GM23338 (cell line): ENCODE measurements around the gene C16orf87. TPM values are rescaled to one million over a fixed set of nuclear protein-coding genes. Genes with fewer than 3 reads are reported as not detected.

Experiments
- ATAC-seq: fragments of 200-7000 bp; cut with Tn5 transposase; 3 replicates; pipeline ENCODE4 v1.9.1; 2020
- DNase-seq: peaks from one replicate; pipeline ENCODE4 v3.0.0-alpha.2; 2015; ENCODE audit warnings: low spot score
- H2AFZ ChIP-seq: fragments of 200-600 bp; sonication (generic); 2 replicates; pipeline ENCODE4 v1.8.0; 2016; ENCODE audit warnings: antibody characterized with exemption, mild to moderate bottlenecking, moderate library complexity
- H3F3A ChIP-seq: fragments of 200-600 bp; sonication (generic); replicated peaks from 2 replicates; pipeline ENCODE4 v1.8.0; 2017; ENCODE audit warnings: antibody characterized with exemption, mixed run types, low read depth
- H3K27ac ChIP-seq: fragments of 200-600 bp; sonication (generic); 2 replicates; pipeline ENCODE4 v1.6.1; 2016; ENCODE audit warnings: low read depth
- H3K27me3 ChIP-seq: fragments of 200-600 bp; sonication (generic); 2 replicates; pipeline ENCODE4 v1.8.0; 2016; ENCODE audit warnings: mild to moderate bottlenecking, mixed run types, moderate library complexity; ENCODE audit not compliant: insufficient read depth
- H3K36me3 ChIP-seq: fragments of 200-600 bp; sonication (generic); 2 replicates; pipeline ENCODE4 v1.8.0; 2016; ENCODE audit warnings: mild to moderate bottlenecking; ENCODE audit not compliant: insufficient read depth
- H3K4me1 ChIP-seq: fragments of 200-600 bp; sonication (generic); 2 replicates; pipeline ENCODE4 v1.8.0; 2016; ENCODE audit warnings: mild to moderate bottlenecking, moderate library complexity; ENCODE audit not compliant: insufficient read depth
- H3K4me2 ChIP-seq: fragments of 200-600 bp; sonication (generic); 2 replicates; pipeline ENCODE4 v1.7.1; 2017; ENCODE audit warnings: mixed run types
- H3K4me3 ChIP-seq: fragments of 200-600 bp; sonication (generic); 2 replicates; pipeline ENCODE4 v1.6.1; 2016; ENCODE audit warnings: mixed run types
- H3K79me2 ChIP-seq: fragments of 200-600 bp; sonication (generic); replicated peaks from 2 replicates; pipeline ENCODE4 v1.8.0; 2017; ENCODE audit warnings: mild to moderate bottlenecking; ENCODE audit not compliant: insufficient read depth
- H3K9me2 ChIP-seq: fragments of 200-600 bp; sonication (generic); 2 replicates; pipeline ENCODE4 v1.8.0; 2017; ENCODE audit not compliant: insufficient read depth
- H4K20me1 ChIP-seq: fragments of 200-600 bp; sonication (generic); replicated peaks from 2 replicates; pipeline ENCODE4 v1.8.0; 2017; ENCODE audit warnings: mild to moderate bottlenecking; ENCODE audit not compliant: insufficient read depth
- H3K27ac Mint-ChIP-seq: 2 replicates; pipeline ENCODE4 v1.8.0; 2020; ENCODE audit warnings: inconsistent platforms, mild to moderate bottlenecking, moderate library complexity, mixed read lengths
- H3K27me3 Mint-ChIP-seq: 3 replicates; pipeline ENCODE4 v1.8.0; 2022; ENCODE audit warnings: low read depth, mild to moderate bottlenecking, moderate library complexity, mixed read lengths, inconsistent platforms; ENCODE audit not compliant: insufficient read depth, poor library complexity
- H3K36me3 Mint-ChIP-seq: 3 replicates; pipeline ENCODE4 v1.8.0; 2021; ENCODE audit warnings: low read depth, mild to moderate bottlenecking, inconsistent platforms, moderate library complexity, mixed read lengths
- H3K4me1 Mint-ChIP-seq: 3 replicates; pipeline ENCODE4 v1.8.0; 2020; ENCODE audit warnings: mild to moderate bottlenecking, inconsistent platforms, mixed read lengths
- H3K4me3 Mint-ChIP-seq: 3 replicates; pipeline ENCODE4 v1.8.0; 2021; ENCODE audit warnings: moderate library complexity, mild to moderate bottlenecking, inconsistent platforms, mixed read lengths
- H3K9me3 Mint-ChIP-seq: 3 replicates; pipeline ENCODE4 v1.8.0; 2020; ENCODE audit warnings: moderate library complexity, mild to moderate bottlenecking, inconsistent platforms, mixed read lengths
- CREB1 ChIP-seq: fragments of 250-450 bp; sonication (Bioruptor Pico); IDR thresholded peaks from 2 replicates; pipeline ENCODE4 v1.5.0; 2020; ENCODE audit warnings: low read depth, mild to moderate bottlenecking, moderate library complexity
- EZH2 ChIP-seq: fragments of 200-600 bp; sonication (generic); IDR thresholded peaks from one replicate; pipeline ENCODE4 v1.8.0; 2017; ENCODE audit warnings: antibody characterized with exemption, mild to moderate bottlenecking, low read depth; ENCODE audit not compliant: unreplicated experiment
- EZH2phosphoT487 ChIP-seq: fragments of 200-600 bp; sonication (generic); IDR thresholded peaks from one replicate; pipeline ENCODE4 v1.8.1; 2018; ENCODE audit warnings: antibody characterized with exemption; ENCODE audit not compliant: unreplicated experiment
- JUNB ChIP-seq: IDR thresholded peaks from one replicate; pipeline ENCODE4 v1.6.1; 2016; ENCODE audit warnings: antibody characterized with exemption; ENCODE audit not compliant: unreplicated experiment
- NANOG ChIP-seq: IDR thresholded peaks from 2 replicates; pipeline ENCODE4 v1.6.1; 2016; ENCODE audit warnings: antibody characterized with exemption, borderline replicate concordance
- POLR2AphosphoS5 ChIP-seq: IDR thresholded peaks from 2 replicates; pipeline ENCODE4 v1.6.1; 2016; ENCODE audit warnings: antibody characterized with exemption, low read depth
- STAT1 ChIP-seq: IDR thresholded peaks from one replicate; pipeline ENCODE4 v1.6.1; 2016; ENCODE audit warnings: antibody characterized with exemption; ENCODE audit not compliant: unreplicated experiment
- ZNF114 ChIP-seq: fragments of 250-450 bp; sonication (Bioruptor Pico); IDR thresholded peaks from 2 replicates; pipeline ENCODE4 v1.5.0; 2020; ENCODE audit warnings: mild to moderate bottlenecking, moderate library complexity
- ZNF331 ChIP-seq: fragments of 250-450 bp; sonication (Bioruptor Pico); IDR thresholded peaks from 2 replicates; pipeline ENCODE4 v1.5.0; 2020; ENCODE audit warnings: low read depth, mild to moderate bottlenecking, moderate library complexity
- ZNF462 ChIP-seq: fragments of 250-450 bp; sonication (Bioruptor Pico); IDR thresholded peaks from 2 replicates; pipeline ENCODE4 v1.5.0; 2020; ENCODE audit warnings: mild to moderate bottlenecking, moderate library complexity
- polyA plus RNA-seq: library from polyadenylated mRNA; unstranded; fragments of >200 nt; fragmentation: Nextera tagmentation; extraction: Ambion mirVana; gene quantifications from 2 replicates; pipeline ENCODE4 v1.2.1, GENCODE V29; 2016
- total RNA-seq: library from RNA; depleted of rRNA; stranded (reverse); fragments of >200 nt; shearing (Covaris generic); gene quantifications from 2 replicates; pipeline ENCODE4 v1.2.3, GENCODE V29; 2014
- TF ChIP-seq, protein P1 (sequence below), 2 experiments: fragments of 200-600 bp in 1 of 2; sonication (generic) in 1 of 2; conservative IDR thresholded peaks; 2 replicates each; pipeline versions ENCODE4 v1.5.1 to v1.6.1; 2016 to 2017; ENCODE audit warnings: antibody characterized with exemption in 2 of 2, low read depth in 2 of 2, mild to moderate bottlenecking in 2 of 2, moderate library complexity in 1 of 2
- TF ChIP-seq, protein P2 (sequence below): IDR thresholded peaks from 2 replicates; pipeline ENCODE4 v1.6.1; 2016; ENCODE audit warnings: antibody characterized with exemption
- TF ChIP-seq, protein P3 (sequence below): IDR thresholded peaks from one replicate; pipeline ENCODE4 v1.6.1; 2018; ENCODE audit warnings: antibody characterized with exemption; ENCODE audit not compliant: unreplicated experiment

C16orf87 gene
- total and polyA plus RNA-seq, 2 experiments from 2014 or later = 23.4 to 46.0 TPM

GRCh38 chr16:46858151-46858550 is 27.2 kb upstream of the C16orf87 start:
- Histone ChIP-seq H3K4me2 (no peak overlapping the region), H3K9me2 (no peaks in the 10 kb centered on the region), H3K79me2 (no peaks in the 10 kb centered on the region), H3K4me3 (no peak overlapping the region), H3F3A (no peaks in the 10 kb centered on the region), H4K20me1 (no peaks in the 10 kb centered on the region), H3K4me1 (no peaks in the 10 kb centered on the region), H3K27ac (no peak overlapping the region), H3K27me3 (no peaks in the 10 kb centered on the region), H3K36me3 (no peaks in the 10 kb centered on the region), H2AFZ (no peak overlapping the region)
- Mint-ChIP-seq H3K4me3 (no peak overlapping the region), H3K27me3 (peaks cover 3% of the 10 kb centered on the region), H3K36me3 (no peaks in the 10 kb centered on the region), H3K9me3 (peaks cover 9% of the 10 kb centered on the region; the same call in 1 of the 3 replicates), H3K27ac (no peak overlapping the region), H3K4me1 (peaks cover 13% of the 10 kb centered on the region)
- ATAC-seq = no peak
- TF ChIP-seq STAT1 (no peak), EZH2phosphoT487 (no peak), JUNB (no peak), ZNF331 (CRISPR knock-in tag) (no peak), NANOG (no peak), ZNF462 (CRISPR knock-in tag) (no peak), CREB1 (CRISPR knock-in tag) (no peak), POLR2AphosphoS5 (no peak), EZH2 (no peak), ZNF114 (CRISPR knock-in tag) (no peak)
- TF ChIP-seq, protein P1, sequence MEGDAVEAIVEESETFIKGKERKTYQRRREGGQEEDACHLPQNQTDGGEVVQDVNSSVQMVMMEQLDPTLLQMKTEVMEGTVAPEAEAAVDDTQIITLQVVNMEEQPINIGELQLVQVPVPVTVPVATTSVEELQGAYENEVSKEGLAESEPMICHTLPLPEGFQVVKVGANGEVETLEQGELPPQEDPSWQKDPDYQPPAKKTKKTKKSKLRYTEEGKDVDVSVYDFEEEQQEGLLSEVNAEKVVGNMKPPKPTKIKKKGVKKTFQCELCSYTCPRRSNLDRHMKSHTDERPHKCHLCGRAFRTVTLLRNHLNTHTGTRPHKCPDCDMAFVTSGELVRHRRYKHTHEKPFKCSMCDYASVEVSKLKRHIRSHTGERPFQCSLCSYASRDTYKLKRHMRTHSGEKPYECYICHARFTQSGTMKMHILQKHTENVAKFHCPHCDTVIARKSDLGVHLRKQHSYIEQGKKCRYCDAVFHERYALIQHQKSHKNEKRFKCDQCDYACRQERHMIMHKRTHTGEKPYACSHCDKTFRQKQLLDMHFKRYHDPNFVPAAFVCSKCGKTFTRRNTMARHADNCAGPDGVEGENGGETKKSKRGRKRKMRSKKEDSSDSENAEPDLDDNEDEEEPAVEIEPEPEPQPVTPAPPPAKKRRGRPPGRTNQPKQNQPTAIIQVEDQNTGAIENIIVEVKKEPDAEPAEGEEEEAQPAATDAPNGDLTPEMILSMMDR (conservative IDR thresholded peaks at IDR 0.05; ENCODE audit: low read depth in 2 of 2) = no peak
- TF ChIP-seq, protein P2, sequence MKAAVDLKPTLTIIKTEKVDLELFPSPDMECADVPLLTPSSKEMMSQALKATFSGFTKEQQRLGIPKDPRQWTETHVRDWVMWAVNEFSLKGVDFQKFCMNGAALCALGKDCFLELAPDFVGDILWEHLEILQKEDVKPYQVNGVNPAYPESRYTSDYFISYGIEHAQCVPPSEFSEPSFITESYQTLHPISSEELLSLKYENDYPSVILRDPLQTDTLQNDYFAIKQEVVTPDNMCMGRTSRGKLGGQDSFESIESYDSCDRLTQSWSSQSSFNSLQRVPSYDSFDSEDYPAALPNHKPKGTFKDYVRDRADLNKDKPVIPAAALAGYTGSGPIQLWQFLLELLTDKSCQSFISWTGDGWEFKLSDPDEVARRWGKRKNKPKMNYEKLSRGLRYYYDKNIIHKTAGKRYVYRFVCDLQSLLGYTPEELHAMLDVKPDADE = no peak
- TF ChIP-seq, protein P3, sequence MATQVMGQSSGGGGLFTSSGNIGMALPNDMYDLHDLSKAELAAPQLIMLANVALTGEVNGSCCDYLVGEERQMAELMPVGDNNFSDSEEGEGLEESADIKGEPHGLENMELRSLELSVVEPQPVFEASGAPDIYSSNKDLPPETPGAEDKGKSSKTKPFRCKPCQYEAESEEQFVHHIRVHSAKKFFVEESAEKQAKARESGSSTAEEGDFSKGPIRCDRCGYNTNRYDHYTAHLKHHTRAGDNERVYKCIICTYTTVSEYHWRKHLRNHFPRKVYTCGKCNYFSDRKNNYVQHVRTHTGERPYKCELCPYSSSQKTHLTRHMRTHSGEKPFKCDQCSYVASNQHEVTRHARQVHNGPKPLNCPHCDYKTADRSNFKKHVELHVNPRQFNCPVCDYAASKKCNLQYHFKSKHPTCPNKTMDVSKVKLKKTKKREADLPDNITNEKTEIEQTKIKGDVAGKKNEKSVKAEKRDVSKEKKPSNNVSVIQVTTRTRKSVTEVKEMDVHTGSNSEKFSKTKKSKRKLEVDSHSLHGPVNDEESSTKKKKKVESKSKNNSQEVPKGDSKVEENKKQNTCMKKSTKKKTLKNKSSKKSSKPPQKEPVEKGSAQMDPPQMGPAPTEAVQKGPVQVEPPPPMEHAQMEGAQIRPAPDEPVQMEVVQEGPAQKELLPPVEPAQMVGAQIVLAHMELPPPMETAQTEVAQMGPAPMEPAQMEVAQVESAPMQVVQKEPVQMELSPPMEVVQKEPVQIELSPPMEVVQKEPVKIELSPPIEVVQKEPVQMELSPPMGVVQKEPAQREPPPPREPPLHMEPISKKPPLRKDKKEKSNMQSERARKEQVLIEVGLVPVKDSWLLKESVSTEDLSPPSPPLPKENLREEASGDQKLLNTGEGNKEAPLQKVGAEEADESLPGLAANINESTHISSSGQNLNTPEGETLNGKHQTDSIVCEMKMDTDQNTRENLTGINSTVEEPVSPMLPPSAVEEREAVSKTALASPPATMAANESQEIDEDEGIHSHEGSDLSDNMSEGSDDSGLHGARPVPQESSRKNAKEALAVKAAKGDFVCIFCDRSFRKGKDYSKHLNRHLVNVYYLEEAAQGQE = no peak
- no peak for DNase-seq
